ENCODE results near the gene KCNJ11.
A peak's percentile ranks its signal among the peaks of the same experiment; 100 is the strongest.

KCNJ11 gene

GRCh38 chr11:17391493-17392355 is 3.3 kb upstream of the KCNJ11 start:
- no peak overlapping the region for H3K27ac ChIP-seq
- TF ChIP-seq ZFX (IDR thresholded peaks at IDR 0.05): no peak
- TF ChIP-seq CTCF (conservative IDR thresholded peaks at IDR 0.05): no peak

- peak overlapping the region; percentile 64 for H3K27ac ChIP-seq
- TF ChIP-seq ZFX (IDR thresholded peaks at IDR 0.05) (no peak), CTCF (conservative IDR thresholded peaks at IDR 0.05) (no peak)
These were observed 1.6 kb upstream of the KCNJ11 start for GRCh38 chr11:17389957-17390649.

GRCh38 chr11:17389211-17389956 is 925 bp upstream of the KCNJ11 start:
- TF ChIP-seq CTCF (conservative IDR thresholded peaks at IDR 0.05) (peak; percentile 96), ZFX (IDR thresholded peaks at IDR 0.05) (no peak)
- peak overlapping the region; percentile 64 for H3K27ac ChIP-seq

- no peak overlapping the region for H3K27ac ChIP-seq
- no peak for TF ChIP-seq CTCF (conservative IDR thresholded peaks at IDR 0.05)
- no peak for TF ChIP-seq ZFX (IDR thresholded peaks at IDR 0.05)
These were observed 648 bp downstream of the KCNJ11 start for GRCh38 chr11:17387811-17388210.

- H3K27ac ChIP-seq: no peak overlapping the region
- TF ChIP-seq CTCF (conservative IDR thresholded peaks at IDR 0.05) (no peak), ZFX (IDR thresholded peaks at IDR 0.05) (no peak)
These were observed 1.2 kb downstream of the KCNJ11 start for GRCh38 chr11:17387254-17387653.

- no peak overlapping the region for H3K27ac ChIP-seq
- TF ChIP-seq CTCF (conservative IDR thresholded peaks at IDR 0.05) (peak; percentile 79), ZFX (IDR thresholded peaks at IDR 0.05) (no peak)
These were observed 2.0 kb downstream of the KCNJ11 start for GRCh38 chr11:17386331-17387084.

Data from C4-2B (cell line).